Left lung (tissue), 10 donors: Measurements from ENCODE around the gene COL10A1. TPM values are rescaled to one million over a fixed set of nuclear protein-coding genes. Genes with fewer than 3 reads are reported as not detected.

ENCODE experiments used
- ATAC-seq: fragments of 200-7000 bp; cut with Tn5 transposase; one replicate; pipeline ENCODE4 v1.9.1; 2020; ENCODE audit warnings: moderate library complexity
- DNase-seq, 4 donors: peaks; one replicate each; pipeline ENCODE4 v3.0.0-alpha.2; 2013 to 2020
- H3K27ac ChIP-seq, 2 donors: fragments of 200-600 bp; sonication (generic) in 1 of 2; one replicate each; pipeline versions ENCODE4 v1.5.0 to v1.8.0; 2020 to 2021
- H3K27me3 ChIP-seq, 2 donors: fragments of 200-600 bp; sonication (generic) in 1 of 2; one replicate each; pipeline versions ENCODE4 v1.5.0 to v1.8.0; 2020 to 2021
- H3K36me3 ChIP-seq, 2 donors: fragments of 200-600 bp; sonication (generic) in 1 of 2; one replicate each; pipeline versions ENCODE4 v1.5.0 to v1.8.0; 2020 to 2021
- H3K4me1 ChIP-seq, 2 donors: fragments of 200-600 bp; one replicate each; pipeline ENCODE4 v1.8.0; 2021
- H3K4me3 ChIP-seq, 2 donors: fragments of 200-600 bp; sonication (generic) in 1 of 2; one replicate each; pipeline versions ENCODE4 v1.5.0 to v1.8.0; 2020 to 2021; ENCODE audit warnings: mild to moderate bottlenecking in 1 of 2
- H3K9me3 ChIP-seq, 2 donors: fragments of 200-600 bp; sonication (generic) in 1 of 2; one replicate each; pipeline versions ENCODE4 v1.5.0 to v1.8.0; 2020 to 2021
- intact Hi-C, 2 donors: fragments of 100-400 bp; cut with DNase I; formaldehyde crosslinking; loops; one replicate each; pipeline versions ENCODE4 v1.11.2 to v1.14.2; 2022
- polyA plus RNA-seq, 6 donors: library from polyadenylated mRNA; unstranded; fragments of 120-200 nt; gene quantifications; one replicate each; pipeline ENCODE4 v1.2.1, GENCODE V29; 2013; ENCODE audit not compliant: insufficient read length in 6 of 6
- total RNA-seq, 2 donors: library from RNA; stranded (reverse); fragmentation: NEBNext Ultra II Directional; extraction: Animal tissue kit (Norgen Biotek cat#: 25700); gene quantifications; one replicate each; pipeline ENCODE4 v1.2.1, GENCODE V29; 2021
- TF ChIP-seq, protein P1 (sequence below), 2 donors: fragments of 200-600 bp; sonication (generic) in 1 of 2; IDR thresholded peaks; one replicate each; pipeline versions ENCODE4 v1.5.0 to v1.8.0; 2021; ENCODE audit warnings: antibody characterized with exemption in 2 of 2
- donor health status: DM: no; HTN: yes; CAD: no.
- donor health status: DM: no; HTN: no; CAD: no.

COL10A1 gene
- total and polyA plus RNA-seq, 8 donors: 0.18 to 26.6 (median 0.32) TPM; not detected in 1

DNA sequence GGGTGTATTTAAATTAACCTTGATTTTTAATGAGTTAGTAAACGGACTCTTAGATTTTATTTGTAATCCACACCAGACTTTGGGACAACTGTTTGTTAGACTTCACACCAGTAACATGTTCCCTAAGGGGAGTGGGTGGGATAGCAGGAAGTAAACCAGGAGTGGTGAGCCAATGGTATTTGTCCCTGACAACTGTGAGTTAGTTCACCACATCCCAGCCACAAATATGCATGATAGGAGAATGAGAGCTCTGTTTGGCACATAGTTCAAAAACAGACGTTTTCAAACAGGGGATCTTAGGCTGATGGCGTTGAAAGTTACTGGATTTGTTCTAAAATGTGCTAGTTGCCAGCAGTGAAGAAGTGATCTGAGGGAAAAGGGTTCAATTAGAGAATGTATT is 18.7 kb upstream of the COL10A1 start:
- DNase-seq (no peak), ATAC-seq (peak; percentile 44)
- TF ChIP-seq, protein P1, sequence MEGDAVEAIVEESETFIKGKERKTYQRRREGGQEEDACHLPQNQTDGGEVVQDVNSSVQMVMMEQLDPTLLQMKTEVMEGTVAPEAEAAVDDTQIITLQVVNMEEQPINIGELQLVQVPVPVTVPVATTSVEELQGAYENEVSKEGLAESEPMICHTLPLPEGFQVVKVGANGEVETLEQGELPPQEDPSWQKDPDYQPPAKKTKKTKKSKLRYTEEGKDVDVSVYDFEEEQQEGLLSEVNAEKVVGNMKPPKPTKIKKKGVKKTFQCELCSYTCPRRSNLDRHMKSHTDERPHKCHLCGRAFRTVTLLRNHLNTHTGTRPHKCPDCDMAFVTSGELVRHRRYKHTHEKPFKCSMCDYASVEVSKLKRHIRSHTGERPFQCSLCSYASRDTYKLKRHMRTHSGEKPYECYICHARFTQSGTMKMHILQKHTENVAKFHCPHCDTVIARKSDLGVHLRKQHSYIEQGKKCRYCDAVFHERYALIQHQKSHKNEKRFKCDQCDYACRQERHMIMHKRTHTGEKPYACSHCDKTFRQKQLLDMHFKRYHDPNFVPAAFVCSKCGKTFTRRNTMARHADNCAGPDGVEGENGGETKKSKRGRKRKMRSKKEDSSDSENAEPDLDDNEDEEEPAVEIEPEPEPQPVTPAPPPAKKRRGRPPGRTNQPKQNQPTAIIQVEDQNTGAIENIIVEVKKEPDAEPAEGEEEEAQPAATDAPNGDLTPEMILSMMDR (IDR thresholded peaks at IDR 0.05): no peak
- Histone ChIP-seq H3K27me3 (no peaks in the 10 kb centered on the region), H3K27ac (peak overlapping the region in 1 of 2 donors; percentile 1), H3K9me3 (no peaks in the 10 kb centered on the region), H3K36me3 (no peaks in the 10 kb centered on the region), H3K4me1 (no peaks in the 10 kb centered on the region), H3K4me3 (no peak overlapping the region)
- intact Hi-C loops: no loop called here

DNA sequence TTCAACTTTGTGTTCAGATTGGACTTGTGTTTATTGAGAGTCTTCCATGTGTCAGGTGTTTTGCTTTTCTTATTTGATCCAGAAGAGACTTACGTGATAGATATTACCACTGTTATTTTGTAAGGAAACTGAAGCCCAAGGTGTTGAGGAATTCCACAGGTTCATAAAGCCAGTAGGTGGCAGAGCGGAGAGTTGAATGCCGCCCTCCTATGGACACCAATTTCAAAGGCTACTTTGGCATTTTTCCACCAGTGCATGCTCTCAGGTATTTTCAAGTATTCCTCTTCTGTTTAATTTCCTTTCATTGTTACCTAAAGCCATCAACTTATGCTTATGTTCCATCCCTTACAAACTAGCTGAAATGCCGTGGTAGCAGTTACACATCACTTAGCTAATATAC is 14.0 kb upstream of the COL10A1 start:
- Histone ChIP-seq H3K4me3 (no peak overlapping the region), H3K27me3 (no peaks in the 10 kb centered on the region), H3K4me1 (no peaks in the 10 kb centered on the region), H3K27ac (no peak overlapping the region), H3K36me3 (no peaks in the 10 kb centered on the region), H3K9me3 (no peaks in the 10 kb centered on the region)
- DNase-seq (peak in 1 of 4 donors; percentile 40), ATAC-seq (peak; percentile 90)
- TF ChIP-seq, protein P1 (IDR thresholded peaks at IDR 0.05): no peak
- intact Hi-C loops: no loop called here

GRCh38 chr6:116136933-116137340 is 11.0 kb upstream of the COL10A1 start:
- no peak overlapping the region for H3K27ac ChIP-seq
- intact Hi-C loops: no loop called here
- DNase-seq (no peak), ATAC-seq (no peak)
- no peaks in the 10 kb centered on the region for H3K36me3 ChIP-seq
- no peak overlapping the region for H3K4me3 ChIP-seq
- H3K27me3 ChIP-seq: no peaks in the 10 kb centered on the region
- no peaks in the 10 kb centered on the region for H3K9me3 ChIP-seq
- TF ChIP-seq, protein P1 (IDR thresholded peaks at IDR 0.05): no peak
- no peaks in the 10 kb centered on the region for H3K4me1 ChIP-seq

- ATAC-seq (no peak), DNase-seq (no peak)
- Histone ChIP-seq H3K4me1 (no peaks in the 10 kb centered on the region), H3K27me3 (no peaks in the 10 kb centered on the region), H3K9me3 (no peaks in the 10 kb centered on the region), H3K36me3 (no peaks in the 10 kb centered on the region), H3K4me3 (no peak overlapping the region), H3K27ac (no peak overlapping the region)
- TF ChIP-seq, protein P1 (IDR thresholded peaks at IDR 0.05): no peak
- intact Hi-C loops: no loop called here
Observed at GRCh38 chr6:116136373-116136772, 10.4 kb upstream of the COL10A1 start.

- no peaks in the 10 kb centered on the region for H3K4me1 ChIP-seq
- DNase-seq (no peak), ATAC-seq (no peak)
- H3K27me3 ChIP-seq: no peaks in the 10 kb centered on the region
- no peaks in the 10 kb centered on the region for H3K9me3 ChIP-seq
- no peaks in the 10 kb centered on the region for H3K36me3 ChIP-seq
- TF ChIP-seq, protein P1 (IDR thresholded peaks at IDR 0.05): no peak
- no peak overlapping the region for H3K27ac ChIP-seq
- intact Hi-C loops: no loop called here
- no peak overlapping the region for H3K4me3 ChIP-seq
Observed at GRCh38 chr6:116133453-116133852, 7.5 kb upstream of the COL10A1 start.
